GM21390 (cell line): ENCODE results near the gene USP17L13.
"Not testable (repeated sequence)": the region's sequence is repeated elsewhere in the genome, so short reads cannot be mapped to it uniquely, and the experiment has no call there.

Experiments used
- ATAC-seq: cut with Tn5 transposase; IDR thresholded peaks from one replicate; pipeline ENCODE4 v1.9.1; 2021; ENCODE audit not compliant: unreplicated experiment

The USP17L13 gene, protein sequence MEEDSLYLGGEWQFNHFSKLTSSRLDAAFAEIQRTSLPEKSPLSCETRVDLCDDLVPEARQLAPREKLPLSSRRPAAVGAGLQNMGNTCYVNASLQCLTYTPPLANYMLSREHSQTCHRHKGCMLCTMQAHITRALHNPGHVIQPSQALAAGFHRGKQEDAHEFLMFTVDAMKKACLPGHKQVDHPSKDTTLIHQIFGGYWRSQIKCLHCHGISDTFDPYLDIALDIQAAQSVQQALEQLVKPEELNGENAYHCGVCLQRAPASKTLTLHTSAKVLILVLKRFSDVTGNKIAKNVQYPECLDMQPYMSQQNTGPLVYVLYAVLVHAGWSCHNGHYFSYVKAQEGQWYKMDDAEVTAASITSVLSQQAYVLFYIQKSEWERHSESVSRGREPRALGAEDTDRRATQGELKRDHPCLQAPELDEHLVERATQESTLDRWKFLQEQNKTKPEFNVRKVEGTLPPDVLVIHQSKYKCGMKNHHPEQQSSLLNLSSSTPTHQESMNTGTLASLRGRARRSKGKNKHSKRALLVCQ

DNA sequence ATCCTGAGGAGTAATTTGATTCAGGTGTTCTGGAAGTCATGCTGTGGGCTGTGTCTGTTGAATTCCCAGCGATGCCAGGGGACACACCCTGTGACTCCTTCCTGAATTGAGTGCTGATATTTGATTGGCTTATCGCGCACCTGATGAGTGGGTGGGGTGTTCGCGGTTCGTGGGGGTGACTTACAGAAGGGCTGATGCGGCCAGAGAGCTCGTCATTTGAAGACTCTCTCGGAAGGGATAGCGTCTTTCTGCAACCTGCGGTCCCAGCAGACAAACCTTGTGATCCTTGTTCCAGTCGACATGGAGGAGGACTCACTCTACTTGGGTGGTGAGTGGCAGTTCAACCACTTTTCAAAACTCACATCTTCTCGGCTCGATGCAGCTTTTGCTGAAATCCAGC is at the start of gene USP17L13:
Gene USP17L13 (plus strand): TSS at position 301 of the 400 bp plus-strand sequence. CDS start 0 bp downstream, at position 301.
- ATAC-seq: not testable (repeated sequence)

- ATAC-seq: not testable (repeated sequence)
These were observed 14.3 kb upstream of the USP17L13 start, which contains the start of gene USP17L10 for GRCh38 chr4:9210357-9210756. Gene USP17L10 (plus strand): TSS chr4:9210657. CDS start chr4:9210657, 0 bp downstream.

- ATAC-seq: not testable (repeated sequence)
These were observed 10.0 kb upstream of the USP17L13 start for GRCh38 chr4:9214701-9215100.

GRCh38 chr4:9215105-9215504 is 9.6 kb upstream of the USP17L13 start, which contains the start of gene USP17L11:
Gene USP17L11 (plus strand): TSS chr4:9215405. CDS start chr4:9215405, 0 bp downstream.
- not testable (repeated sequence) for ATAC-seq

DNA sequence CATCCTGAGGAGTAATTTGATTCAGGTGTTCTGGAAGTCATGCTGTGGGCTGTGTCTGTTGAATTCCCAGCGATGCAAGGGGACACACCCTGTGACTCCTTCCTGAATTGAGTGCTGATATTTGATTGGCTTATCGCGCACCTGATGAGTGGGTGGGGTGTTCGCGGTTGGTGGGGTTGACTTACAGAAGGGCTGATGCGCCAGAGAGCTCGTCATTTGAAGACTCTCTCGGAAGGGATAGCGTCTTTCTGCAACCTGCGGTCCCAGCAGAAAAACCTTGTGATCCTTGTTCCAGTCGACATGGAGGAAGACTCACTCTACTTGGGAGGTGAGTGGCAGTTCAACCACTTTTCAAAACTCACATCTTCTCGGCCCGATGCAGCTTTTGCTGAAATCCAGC is 4.8 kb upstream of the USP17L13 start, which contains the start of gene USP17L12:
Gene USP17L12 (plus strand): TSS at position 301 of the 400 bp plus-strand sequence. CDS start 0 bp downstream, at position 301.
- ATAC-seq: not testable (repeated sequence)

GRCh38 chr4:9230249-9230648 is 5.6 kb downstream of the USP17L13 start:
- ATAC-seq: not testable (repeated sequence)

- ATAC-seq: not testable (repeated sequence)
These were observed 9.4 kb downstream of the USP17L13 start, which contains the start of gene USP17L15 for GRCh38 chr4:9234085-9234484. Gene USP17L15 (plus strand): TSS chr4:9234385. CDS start chr4:9234385, 0 bp downstream.

- not testable (repeated sequence) for ATAC-seq
These were observed 13.8 kb downstream of the USP17L13 start for GRCh38 chr4:9238461-9238860.

GRCh38 chr4:9243579-9243978 is 18.9 kb downstream of the USP17L13 start, which contains the start of gene USP17L17:
Gene USP17L17 (plus strand): TSS chr4:9243879. CDS start chr4:9243879, 0 bp downstream.
- not testable (repeated sequence) for ATAC-seq

DNA sequence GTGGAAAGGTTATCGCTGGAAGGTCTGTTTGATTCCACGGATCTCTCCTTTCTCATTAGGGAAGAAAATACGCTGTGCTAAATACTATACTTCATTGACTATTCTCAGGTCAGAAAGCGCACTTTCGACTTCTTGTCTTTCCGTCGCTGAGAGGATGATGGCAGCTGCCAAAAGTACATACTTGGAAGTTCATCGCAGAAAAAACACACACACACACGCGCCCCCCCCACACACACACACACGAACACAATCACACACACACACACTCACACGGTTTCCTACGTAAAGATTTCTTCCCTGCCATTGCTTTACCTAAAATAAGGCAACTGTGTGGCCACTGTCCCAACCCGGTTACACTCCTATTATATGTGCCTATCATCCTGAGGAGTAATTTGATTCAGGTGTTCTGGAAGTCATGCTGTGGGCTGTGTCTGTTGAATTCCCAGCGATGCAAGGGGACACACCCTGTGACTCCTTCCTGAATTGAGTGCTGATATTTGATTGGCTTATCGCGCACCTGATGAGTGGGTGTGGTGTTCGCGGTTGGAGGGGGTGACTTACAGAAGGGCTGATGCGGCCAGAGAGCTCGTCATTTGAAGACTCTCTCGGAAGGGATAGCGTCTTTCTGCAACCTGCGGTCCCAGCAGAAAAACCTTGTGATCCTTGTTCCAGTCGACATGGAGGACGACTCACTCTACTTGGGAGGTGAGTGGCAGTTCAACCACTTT is 23.4 kb downstream of the USP17L13 start, which contains the start of gene USP17L18:
Gene USP17L18 (plus strand): TSS at position 678 of the 728 bp plus-strand sequence. CDS start 0 bp downstream, at position 678.
- not testable (repeated sequence) for ATAC-seq

DNA sequence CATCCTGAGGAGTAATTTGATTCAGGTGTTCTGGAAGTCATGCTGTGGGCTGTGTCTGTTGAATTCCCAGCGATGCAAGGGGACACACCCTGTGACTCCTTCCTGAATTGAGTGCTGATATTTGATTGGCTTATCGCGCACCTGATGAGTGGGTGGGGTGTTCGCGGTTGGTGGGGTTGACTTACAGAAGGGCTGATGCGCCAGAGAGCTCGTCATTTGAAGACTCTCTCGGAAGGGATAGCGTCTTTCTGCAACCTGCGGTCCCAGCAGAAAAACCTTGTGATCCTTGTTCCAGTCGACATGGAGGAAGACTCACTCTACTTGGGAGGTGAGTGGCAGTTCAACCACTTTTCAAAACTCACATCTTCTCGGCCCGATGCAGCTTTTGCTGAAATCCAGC is 28.4 kb downstream of the USP17L13 start, which contains the start of gene USP17L19:
Gene USP17L19 (plus strand): TSS at position 301 of the 400 bp plus-strand sequence. CDS start 0 bp downstream, at position 301.
- not testable (repeated sequence) for ATAC-seq

DNA sequence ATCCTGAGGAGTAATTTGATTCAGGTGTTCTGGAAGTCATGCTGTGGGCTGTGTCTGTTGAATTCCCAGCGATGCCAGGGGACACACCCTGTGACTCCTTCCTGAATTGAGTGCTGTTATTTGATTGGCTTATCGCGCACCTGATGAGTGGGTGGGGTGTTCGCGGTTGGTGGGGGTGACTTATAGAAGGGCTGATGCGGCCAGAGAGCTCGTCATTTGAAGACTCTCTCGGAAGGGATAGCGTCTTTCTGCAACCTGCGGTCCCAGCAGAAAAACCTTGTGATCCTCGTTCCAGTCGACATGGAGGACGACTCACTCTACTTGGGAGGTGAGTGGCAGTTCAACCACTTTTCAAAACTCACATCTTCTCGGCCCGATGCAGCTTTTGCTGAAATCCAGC is 33.1 kb downstream of the USP17L13 start, which contains the start of gene USP17L20:
Gene USP17L20 (plus strand): TSS at position 301 of the 400 bp plus-strand sequence. CDS start 0 bp downstream, at position 301.
- ATAC-seq: not testable (repeated sequence)

DNA sequence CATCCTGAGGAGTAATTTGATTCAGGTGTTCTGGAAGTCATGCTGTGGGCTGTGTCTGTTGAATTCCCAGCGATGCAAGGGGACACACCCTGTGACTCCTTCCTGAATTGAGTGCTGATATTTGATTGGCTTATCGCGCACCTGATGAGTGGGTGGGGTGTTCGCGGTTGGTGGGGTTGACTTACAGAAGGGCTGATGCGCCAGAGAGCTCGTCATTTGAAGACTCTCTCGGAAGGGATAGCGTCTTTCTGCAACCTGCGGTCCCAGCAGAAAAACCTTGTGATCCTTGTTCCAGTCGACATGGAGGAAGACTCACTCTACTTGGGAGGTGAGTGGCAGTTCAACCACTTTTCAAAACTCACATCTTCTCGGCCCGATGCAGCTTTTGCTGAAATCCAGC is 37.9 kb downstream of the USP17L13 start, which contains the start of gene USP17L21:
Gene USP17L21 (plus strand): TSS at position 301 of the 400 bp plus-strand sequence. CDS start 0 bp downstream, at position 301.
- ATAC-seq: not testable (repeated sequence)

- ATAC-seq: not testable (repeated sequence)
These were observed 42.6 kb downstream of the USP17L13 start, which contains the start of gene USP17L22 for GRCh38 chr4:9267319-9267718. Gene USP17L22 (plus strand): TSS chr4:9267619. CDS start chr4:9267619, 0 bp downstream.

DNA sequence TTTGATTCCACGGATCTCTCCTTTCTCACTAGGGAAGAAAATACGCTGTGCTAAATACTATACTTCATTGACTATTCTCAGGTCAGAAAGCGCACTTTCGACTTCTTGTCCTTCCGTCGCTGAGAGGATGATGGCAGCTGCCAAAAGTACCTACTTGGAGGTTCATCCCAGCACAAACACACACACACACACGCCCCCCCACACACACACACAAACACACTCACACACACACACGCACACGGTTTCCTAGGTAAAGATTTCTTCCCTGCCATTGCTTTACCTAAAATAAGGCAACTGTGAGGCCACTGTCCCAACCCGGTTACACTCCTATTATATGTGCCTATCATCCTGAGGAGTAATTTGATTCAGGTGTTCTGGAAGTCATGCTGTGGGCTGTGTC is 47.0 kb downstream of the USP17L13 start:
- ATAC-seq: not testable (repeated sequence)
